ENCODE data around the gene EPHA4. TPM values are rescaled to one million over a fixed set of nuclear protein-coding genes. Genes with fewer than 3 reads are reported as not detected.

Gene EPHA4
- total RNA-seq, 1 donor from 2014 or later, result 14.2 TPM

GRCh38 chr2:221389421-221389820 is 182.7 kb downstream of the EPHA4 start:
- intact Hi-C loops (cut with DNase I), result no loop called here
- ATAC-seq, result no peak
- no peak for DNase-seq (ENCODE audit: missing footprints)

- ATAC-seq (no peak), DNase-seq (ENCODE audit: missing footprints) (no peak)
- intact Hi-C loops (cut with DNase I), result no loop called here
Observed at GRCh38 chr2:221388891-221389290, 183.2 kb downstream of the EPHA4 start.

- no peak for ATAC-seq
- DNase-seq (ENCODE audit: missing footprints), result no peak
- intact Hi-C loops (cut with DNase I), result no loop called here
Observed at GRCh38 chr2:221385716-221386115, 186.4 kb downstream of the EPHA4 start.

- DNase-seq (ENCODE audit: missing footprints) (no peak), ATAC-seq (no peak)
- intact Hi-C loops (cut with DNase I), result no loop called here
Observed at GRCh38 chr2:221381928-221382488, 190.1 kb downstream of the EPHA4 start.

- intact Hi-C loops (cut with DNase I), result no loop called here
- ATAC-seq (no peak), DNase-seq (ENCODE audit: missing footprints) (no peak)
Observed at GRCh38 chr2:221380686-221381085, 191.4 kb downstream of the EPHA4 start.

GRCh38 chr2:221380062-221380461 is 192.0 kb downstream of the EPHA4 start:
- no peak for ATAC-seq
- intact Hi-C loops (cut with DNase I), result no loop called here

GRCh38 chr2:221377597-221377996 is 194.5 kb downstream of the EPHA4 start:
- ATAC-seq (no peak), DNase-seq (ENCODE audit: missing footprints) (no peak)
- intact Hi-C loops (cut with DNase I), result no loop called here

More at GRCh38 chr2:221380062-221380461, 192.0 kb downstream of the EPHA4 start:
- no peak for DNase-seq (ENCODE audit: missing footprints)

- ATAC-seq, result no peak
- intact Hi-C loops (cut with DNase I), result no loop called here
- DNase-seq (ENCODE audit: missing footprints), result no peak
Observed at GRCh38 chr2:221377066-221377465, 195.0 kb downstream of the EPHA4 start.

- DNase-seq (ENCODE audit: missing footprints) (no peak), ATAC-seq (no peak)
- intact Hi-C loops (cut with DNase I), result no loop called here
Observed at GRCh38 chr2:221374234-221374633, 197.9 kb downstream of the EPHA4 start.

- intact Hi-C loops (cut with DNase I), result no loop called here
Observed at GRCh38 chr2:221372907-221373306, 199.2 kb downstream of the EPHA4 start.

GRCh38 chr2:221372159-221372884 is 199.8 kb downstream of the EPHA4 start:
- DNase-seq (ENCODE audit: missing footprints) (no peak), ATAC-seq (no peak)
- intact Hi-C loops (cut with DNase I), result no loop called here

More at GRCh38 chr2:221372907-221373306, 199.2 kb downstream of the EPHA4 start:
- DNase-seq (ENCODE audit: missing footprints), result no peak
- ATAC-seq, result no peak

- ATAC-seq (no peak), DNase-seq (ENCODE audit: missing footprints) (no peak)
- intact Hi-C loops (cut with DNase I), result no loop called here
Observed at GRCh38 chr2:221371347-221371746, 200.8 kb downstream of the EPHA4 start.

GRCh38 chr2:221370857-221371211 is 201.3 kb downstream of the EPHA4 start:
- intact Hi-C loops (cut with DNase I), result no loop called here
- DNase-seq (ENCODE audit: missing footprints), result no peak
- no peak for ATAC-seq

- no peak for DNase-seq (ENCODE audit: missing footprints)
- no peak for ATAC-seq
- intact Hi-C loops (cut with DNase I), result no loop called here
Observed at GRCh38 chr2:221370076-221370856, 201.8 kb downstream of the EPHA4 start.

Measured in Right ventricle myocardium inferior (tissue), 1 donor.